Stimulated activated CD4-positive, alpha-beta T cell treated with anti-CD3 and anti-CD28 coated beads, Interleukin-2, amount 100 ng/mL, for 4 hours (primary cell): Measurements from ENCODE around the gene NKPD1.
A peak's percentile ranks its signal among the peaks of the same experiment; 100 is the strongest.

Source experiments
- DNase-seq: peaks from one replicate; pipeline ENCODE4 v3.0.0-alpha.2; 2020; ENCODE audit warnings: low read depth

NKPD1 gene

GRCh38 chr19:45160870-45161737 lies at the start of gene NKPD1:
Gene NKPD1 (minus strand): TSS chr19:45160982. CDS start chr19:45160150, 832 bp downstream.
- no peak for DNase-seq

- no peak for DNase-seq
Measured at GRCh38 chr19:45206328-45206727, 45.5 kb upstream of the NKPD1 start.

- no peak for DNase-seq
Measured at GRCh38 chr19:45205810-45206209, 45.0 kb upstream of the NKPD1 start.

GRCh38 chr19:45202637-45203036 lies 41.9 kb upstream of the NKPD1 start:
- no peak for DNase-seq

GRCh38 chr19:45200568-45200967 lies 39.8 kb upstream of the NKPD1 start:
- no peak for DNase-seq

- no peak for DNase-seq
Measured at GRCh38 chr19:45195764-45196163, 35.0 kb upstream of the NKPD1 start.

GRCh38 chr19:45191375-45191774 lies 30.6 kb upstream of the NKPD1 start:
- no peak for DNase-seq

- DNase-seq: no peak
Measured at GRCh38 chr19:45189971-45190370, 29.2 kb upstream of the NKPD1 start.

GRCh38 chr19:45187421-45188100 lies 26.8 kb upstream of the NKPD1 start:
- DNase-seq: no peak

- DNase-seq: no peak
Measured at GRCh38 chr19:45186509-45187334, 25.9 kb upstream of the NKPD1 start.

- no peak for DNase-seq
Measured at GRCh38 chr19:45184115-45184514, 23.3 kb upstream of the NKPD1 start.

- no peak for DNase-seq
Measured at GRCh38 chr19:45182758-45183157, 22.0 kb upstream of the NKPD1 start.

GRCh38 chr19:45180936-45181335 lies 20.2 kb upstream of the NKPD1 start:
- DNase-seq: no peak

GRCh38 chr19:45179892-45180370 lies 19.1 kb upstream of the NKPD1 start:
- no peak for DNase-seq

- no peak for DNase-seq
Measured at GRCh38 chr19:45179072-45179891, 18.5 kb upstream of the NKPD1 start.

GRCh38 chr19:45178262-45179071 lies 17.7 kb upstream of the NKPD1 start, which contains the start of gene BLOC1S3:
Gene BLOC1S3 (plus strand): TSS chr19:45178784. CDS start chr19:45179297, 513 bp downstream.
- peak; percentile 100 for DNase-seq

GRCh38 chr19:45177817-45178261 lies 17.1 kb upstream of the NKPD1 start, which contains the start of gene TRAPPC6A:
Gene TRAPPC6A (minus strand): TSS chr19:45178237. CDS start chr19:45178218, 19 bp downstream.
- DNase-seq: no peak

- DNase-seq: no peak
Measured at GRCh38 chr19:45175515-45176345, 14.9 kb upstream of the NKPD1 start.

- DNase-seq: no peak
Measured at GRCh38 chr19:45173816-45174215, 13.0 kb upstream of the NKPD1 start.
